HAP-1 (cell line): ENCODE measurements around the gene TAS2R46.
"Not testable (repeated sequence)": the region's sequence is repeated elsewhere in the genome, so short reads cannot be mapped to it uniquely, and the experiment has no call there.

ENCODE experiments used
- DNase-seq, 2 experiments: peaks; one replicate each; pipeline ENCODE4 v3.0.0-alpha.2; 2016 to 2020; ENCODE audit warnings: low spot score in 2 of 2
- H3K27me3 ChIP-seq: fragments of 250-450 bp; sonication (Bioruptor Pico); 2 replicates; pipeline ENCODE4 v1.5.1; 2020; ENCODE audit warnings: low read depth, mild to moderate bottlenecking, moderate library complexity
- H3K36me3 ChIP-seq: fragments of 250-450 bp; sonication (Bioruptor Pico); replicated peaks from 2 replicates; pipeline ENCODE4 v1.5.1; 2020; ENCODE audit warnings: mild to moderate bottlenecking
- H3K4me1 ChIP-seq: fragments of 250-450 bp; sonication (Bioruptor Pico); 2 replicates; pipeline ENCODE4 v1.5.1; 2020; ENCODE audit warnings: mild to moderate bottlenecking
- H3K4me3 ChIP-seq: fragments of 250-450 bp; sonication (Bioruptor Pico); 2 replicates; pipeline ENCODE4 v1.5.1; 2020; ENCODE audit warnings: mild to moderate bottlenecking, moderate library complexity
- H3K9me3 ChIP-seq: fragments of 250-450 bp; sonication (Bioruptor Pico); 2 replicates; pipeline ENCODE4 v1.5.1; 2020; ENCODE audit warnings: mild to moderate bottlenecking, moderate library complexity
- in situ Hi-C: fragments of 300-500 bp; cut with MboI; formaldehyde crosslinking; loops from 3 replicates; pipeline ENCODE4 v1.14.3; 2020; ENCODE audit warnings: low sequenced_read_pairs, inconsistent platforms, mixed read lengths

The TAS2R46 gene

GRCh38 chr12:11062194-11062593 is at the start of gene TAS2R46:
TSS of gene TAS2R46 (minus strand) at chr12:11062294. CDS start at chr12:11062294, 0 bp downstream.
- in situ Hi-C loops, H3K4me3 ChIP-seq, DNase-seq: not testable (repeated sequence)

GRCh38 chr12:11111213-11111612 is 49.1 kb upstream of the TAS2R46 start:
- H3K9me3 ChIP-seq = not testable (repeated sequence)

More at GRCh38 chr12:11062194-11062593, at the start of gene TAS2R46:
- not testable (repeated sequence) for H3K9me3 ChIP-seq, H3K4me1 ChIP-seq, H3K27me3 ChIP-seq, H3K36me3 ChIP-seq

GRCh38 chr12:11108862-11109261 is 46.8 kb upstream of the TAS2R46 start:
- Histone ChIP-seq H3K9me3 (peaks cover 5% of the 10 kb centered on the region; the same call in 1 of the 2 replicates), H3K4me3 (no peak overlapping the region), H3K4me1 (no peaks in the 10 kb centered on the region), H3K27me3 (no peaks in the 10 kb centered on the region), H3K36me3 (no peaks in the 10 kb centered on the region; the same call in 1 of the 2 replicates)
- DNase-seq = no peak
- in situ Hi-C loops = no loop called here

More at GRCh38 chr12:11111213-11111612, 49.1 kb upstream of the TAS2R46 start:
- DNase-seq, H3K4me3 ChIP-seq, H3K36me3 ChIP-seq, in situ Hi-C loops, H3K4me1 ChIP-seq, H3K27me3 ChIP-seq: not testable (repeated sequence)

GRCh38 chr12:11107719-11108118 is 45.6 kb upstream of the TAS2R46 start:
- H3K27me3 ChIP-seq = no peaks in the 10 kb centered on the region
- H3K4me3 ChIP-seq = no peak overlapping the region
- DNase-seq = no peak
- in situ Hi-C loops = no loop called here
- peaks cover 5% of the 10 kb centered on the region; the same call in 1 of the 2 replicates for H3K9me3 ChIP-seq
- no peaks in the 10 kb centered on the region for H3K4me1 ChIP-seq
- no peaks in the 10 kb centered on the region; the same call in 1 of the 2 replicates for H3K36me3 ChIP-seq

- Histone ChIP-seq H3K9me3 (0 out of 2 replicates have a peak, but pooled peaks cover 1% of the 10 kb centered on the region), H3K4me1 (no peaks in the 10 kb centered on the region), H3K36me3 (no peaks in the 10 kb centered on the region)
These were observed 44.2 kb upstream of the TAS2R46 start for GRCh38 chr12:11106288-11106687.

GRCh38 chr12:11105546-11105945 is 43.5 kb upstream of the TAS2R46 start:
- Histone ChIP-seq H3K4me3 (no peak overlapping the region), H3K36me3 (no peaks in the 10 kb centered on the region), H3K4me1 (no peaks in the 10 kb centered on the region), H3K9me3 (no peaks in the 10 kb centered on the region), H3K27me3 (no peaks in the 10 kb centered on the region)
- DNase-seq = no peak
- in situ Hi-C loops = no loop called here

More at GRCh38 chr12:11106288-11106687, 44.2 kb upstream of the TAS2R46 start:
- no peak overlapping the region for H3K4me3 ChIP-seq
- in situ Hi-C loops = no loop called here
- no peak for DNase-seq
- no peaks in the 10 kb centered on the region for H3K27me3 ChIP-seq

GRCh38 chr12:11094910-11095309 is 32.8 kb upstream of the TAS2R46 start:
- H3K36me3 ChIP-seq, in situ Hi-C loops: not testable (repeated sequence)

GRCh38 chr12:11092128-11092527 is 30.0 kb upstream of the TAS2R46 start, which contains the start of gene TAS2R43:
TSS of gene TAS2R43 (minus strand) at chr12:11092313. CDS start at chr12:11092229, 84 bp downstream.
- Histone ChIP-seq H3K4me3 (no peak within 1 kb of the TSS), H3K4me1 (no peaks in the 10 kb centered on the region), H3K36me3 (no peaks in the 10 kb centered on the region), H3K9me3 (no peaks in the 10 kb centered on the region), H3K27me3 (no peaks in the 10 kb centered on the region)
- no peak for DNase-seq
- in situ Hi-C loops = no loop called here

More at GRCh38 chr12:11094910-11095309, 32.8 kb upstream of the TAS2R46 start:
- H3K4me1 ChIP-seq, H3K27me3 ChIP-seq, H3K4me3 ChIP-seq, H3K9me3 ChIP-seq, DNase-seq: not testable (repeated sequence)

- no peaks in the 10 kb centered on the region for H3K4me1 ChIP-seq
- in situ Hi-C loops = no loop called here
- H3K36me3 ChIP-seq = no peaks in the 10 kb centered on the region
- H3K9me3 ChIP-seq = no peaks in the 10 kb centered on the region
- no peak for DNase-seq
- H3K27me3 ChIP-seq = no peaks in the 10 kb centered on the region
- H3K4me3 ChIP-seq = no peak overlapping the region
These were observed 27.2 kb upstream of the TAS2R46 start for GRCh38 chr12:11089246-11089645.

- no peak overlapping the region for H3K4me3 ChIP-seq
- no peaks in the 10 kb centered on the region for H3K4me1 ChIP-seq
- H3K9me3 ChIP-seq = no peaks in the 10 kb centered on the region
- DNase-seq = no peak
- in situ Hi-C loops = no loop called here
- H3K36me3 ChIP-seq = no peaks in the 10 kb centered on the region
- H3K27me3 ChIP-seq = no peaks in the 10 kb centered on the region
These were observed 23.3 kb upstream of the TAS2R46 start for GRCh38 chr12:11085419-11085818.

- H3K36me3 ChIP-seq = no peaks in the 10 kb centered on the region
- H3K4me1 ChIP-seq = no peaks in the 10 kb centered on the region
- in situ Hi-C loops = no loop called here
- no peaks in the 10 kb centered on the region for H3K9me3 ChIP-seq
- H3K27me3 ChIP-seq = no peaks in the 10 kb centered on the region
- H3K4me3 ChIP-seq = no peak overlapping the region
- DNase-seq = no peak
These were observed 19.9 kb upstream of the TAS2R46 start for GRCh38 chr12:11081987-11082386.

- Histone ChIP-seq H3K9me3 (no peaks in the 10 kb centered on the region), H3K4me1 (no peaks in the 10 kb centered on the region), H3K27me3 (no peaks in the 10 kb centered on the region), H3K4me3 (no peak overlapping the region), H3K36me3 (no peaks in the 10 kb centered on the region)
- no peak for DNase-seq
- in situ Hi-C loops = no loop called here
These were observed 16.2 kb upstream of the TAS2R46 start for GRCh38 chr12:11078246-11078645.

- Histone ChIP-seq H3K4me3 (no peak overlapping the region), H3K9me3 (no peaks in the 10 kb centered on the region), H3K27me3 (no peaks in the 10 kb centered on the region), H3K4me1 (no peaks in the 10 kb centered on the region), H3K36me3 (no peaks in the 10 kb centered on the region)
- in situ Hi-C loops = no loop called here
- DNase-seq = no peak
These were observed 13.5 kb upstream of the TAS2R46 start for GRCh38 chr12:11075642-11076041.

GRCh38 chr12:11071414-11071813 is 9.3 kb upstream of the TAS2R46 start:
- Histone ChIP-seq H3K4me3 (no peak overlapping the region), H3K4me1 (no peaks in the 10 kb centered on the region), H3K36me3 (no peaks in the 10 kb centered on the region), H3K9me3 (no peaks in the 10 kb centered on the region), H3K27me3 (no peaks in the 10 kb centered on the region)
- no peak for DNase-seq
- in situ Hi-C loops = loop anchor here (5.0 kb wide), 1 partner anchor 54 kb away; no protein-coding TSS in a partner anchor

GRCh38 chr12:11070999-11071398 is 8.9 kb upstream of the TAS2R46 start:
- H3K36me3 ChIP-seq = no peaks in the 10 kb centered on the region
- H3K4me1 ChIP-seq = no peaks in the 10 kb centered on the region
- H3K9me3 ChIP-seq = no peaks in the 10 kb centered on the region
- in situ Hi-C loops = loop anchor here (5.0 kb wide), 1 partner anchor 54 kb away; no protein-coding TSS in a partner anchor
- H3K27me3 ChIP-seq = no peaks in the 10 kb centered on the region
- no peak for DNase-seq
- H3K4me3 ChIP-seq = no peak overlapping the region
